ENCODE measurements around the gene SBF2.

SBF2 gene

GRCh38 chr11:9893474-9893873, 400.5 kb downstream of the SBF2 start:
- Histone ChIP-seq H3K4me3 (ENCODE audit: extremely low read depth, insufficient read depth, low read length, poor library complexity, severe bottlenecking) (no peak overlapping the region), H3K4me1 (ENCODE audit: control insufficient read depth, insufficient read depth, low read length, poor library complexity, severe bottlenecking) (no peaks in the 10 kb centered on the region), H3K27ac (ENCODE audit: low read depth, low read length, severe bottlenecking) (no peak overlapping the region), H3K36me3 (ENCODE audit: control insufficient read depth, insufficient read depth, low read length) (peaks cover 7% of the 10 kb centered on the region), H3K9me3 (ENCODE audit: control insufficient read depth, low read length) (peaks cover 4% of the 10 kb centered on the region)
- 25 to 83% methylated on average over 1 of the region's 2 CpGs for WGBS, 2 experiments (ENCODE audit: insufficient coverage in 2 of 2)

- Histone ChIP-seq H3K4me1 (ENCODE audit: control insufficient read depth, insufficient read depth, low read length, poor library complexity, severe bottlenecking) (no peaks in the 10 kb centered on the region), H3K4me3 (ENCODE audit: extremely low read depth, insufficient read depth, low read length, poor library complexity, severe bottlenecking) (no peak overlapping the region), H3K27ac (ENCODE audit: low read depth, low read length, severe bottlenecking) (no peak overlapping the region), H3K36me3 (ENCODE audit: control insufficient read depth, insufficient read depth, low read length) (no peaks in the 10 kb centered on the region), H3K9me3 (ENCODE audit: control insufficient read depth, low read length) (no peaks in the 10 kb centered on the region)
- WGBS, 2 experiments (ENCODE audit: insufficient coverage in 2 of 2): 86 to 100% methylated on average over 1 of the region's 1 CpG
Observed at GRCh38 chr11:9888938-9889337, 405.1 kb downstream of the SBF2 start.

GRCh38 chr11:9887472-9887871, 406.5 kb downstream of the SBF2 start:
- WGBS, 2 experiments (ENCODE audit: insufficient coverage in 2 of 2): no CpG with 5 or more reads among the region's 2 CpGs
- Histone ChIP-seq H3K4me3 (ENCODE audit: extremely low read depth, insufficient read depth, low read length, poor library complexity, severe bottlenecking) (no peak overlapping the region), H3K9me3 (ENCODE audit: control insufficient read depth, low read length) (no peaks in the 10 kb centered on the region), H3K36me3 (ENCODE audit: control insufficient read depth, insufficient read depth, low read length) (no peaks in the 10 kb centered on the region), H3K27ac (ENCODE audit: low read depth, low read length, severe bottlenecking) (no peak overlapping the region), H3K4me1 (ENCODE audit: control insufficient read depth, insufficient read depth, low read length, poor library complexity, severe bottlenecking) (no peaks in the 10 kb centered on the region)

- H3K36me3 ChIP-seq (ENCODE audit: control insufficient read depth, insufficient read depth, low read length): no peaks in the 10 kb centered on the region
- H3K4me1 ChIP-seq (ENCODE audit: control insufficient read depth, insufficient read depth, low read length, poor library complexity, severe bottlenecking): no peaks in the 10 kb centered on the region
- no peaks in the 10 kb centered on the region for H3K9me3 ChIP-seq (ENCODE audit: control insufficient read depth, low read length)
- H3K4me3 ChIP-seq (ENCODE audit: extremely low read depth, insufficient read depth, low read length, poor library complexity, severe bottlenecking): no peak overlapping the region
- no peak overlapping the region for H3K27ac ChIP-seq (ENCODE audit: low read depth, low read length, severe bottlenecking)
- no CpG with 5 or more reads among the region's 5 CpGs for WGBS, 2 experiments (ENCODE audit: insufficient coverage in 2 of 2)
Observed at GRCh38 chr11:9886595-9886994, 407.4 kb downstream of the SBF2 start.

GRCh38 chr11:9884601-9885000, 409.4 kb downstream of the SBF2 start:
- no peak overlapping the region for H3K27ac ChIP-seq (ENCODE audit: low read depth, low read length, severe bottlenecking)
- H3K4me1 ChIP-seq (ENCODE audit: control insufficient read depth, insufficient read depth, low read length, poor library complexity, severe bottlenecking): no peaks in the 10 kb centered on the region
- no peaks in the 10 kb centered on the region for H3K36me3 ChIP-seq (ENCODE audit: control insufficient read depth, insufficient read depth, low read length)
- 84 to 92% methylated on average over 1 to 2 of the region's 2 CpGs for WGBS, 2 experiments (ENCODE audit: insufficient coverage in 2 of 2)
- H3K9me3 ChIP-seq (ENCODE audit: control insufficient read depth, low read length): no peaks in the 10 kb centered on the region
- H3K4me3 ChIP-seq (ENCODE audit: extremely low read depth, insufficient read depth, low read length, poor library complexity, severe bottlenecking): no peak overlapping the region

- Histone ChIP-seq H3K27ac (ENCODE audit: low read depth, low read length, severe bottlenecking) (no peak overlapping the region), H3K9me3 (ENCODE audit: control insufficient read depth, low read length) (peaks cover 5% of the 10 kb centered on the region), H3K4me3 (ENCODE audit: extremely low read depth, insufficient read depth, low read length, poor library complexity, severe bottlenecking) (no peak overlapping the region), H3K4me1 (ENCODE audit: control insufficient read depth, insufficient read depth, low read length, poor library complexity, severe bottlenecking) (no peaks in the 10 kb centered on the region), H3K36me3 (ENCODE audit: control insufficient read depth, insufficient read depth, low read length) (no peaks in the 10 kb centered on the region)
- 100% methylated on average over 1 of the region's 2 CpGs for WGBS, 2 experiments (ENCODE audit: insufficient coverage in 2 of 2)
Observed at GRCh38 chr11:9880657-9881056, 413.4 kb downstream of the SBF2 start.

GRCh38 chr11:9878936-9879335, 415.1 kb downstream of the SBF2 start:
- H3K9me3 ChIP-seq (ENCODE audit: control insufficient read depth, low read length): peaks cover 5% of the 10 kb centered on the region

GRCh38 chr11:9876331-9876730, 417.7 kb downstream of the SBF2 start:
- Histone ChIP-seq H3K27ac (ENCODE audit: low read depth, low read length, severe bottlenecking) (no peak overlapping the region), H3K4me1 (ENCODE audit: control insufficient read depth, insufficient read depth, low read length, poor library complexity, severe bottlenecking) (no peaks in the 10 kb centered on the region), H3K9me3 (ENCODE audit: control insufficient read depth, low read length) (peaks cover 5% of the 10 kb centered on the region), H3K36me3 (ENCODE audit: control insufficient read depth, insufficient read depth, low read length) (no peaks in the 10 kb centered on the region), H3K4me3 (ENCODE audit: extremely low read depth, insufficient read depth, low read length, poor library complexity, severe bottlenecking) (no peak overlapping the region)
- 80 to 90% methylated on average over 2 of the region's 5 CpGs for WGBS, 2 experiments (ENCODE audit: insufficient coverage in 2 of 2)

More at GRCh38 chr11:9878936-9879335, 415.1 kb downstream of the SBF2 start:
- WGBS, 2 experiments (ENCODE audit: insufficient coverage in 2 of 2): 40% methylated on average over 1 of the region's 2 CpGs
- Histone ChIP-seq H3K4me1 (ENCODE audit: control insufficient read depth, insufficient read depth, low read length, poor library complexity, severe bottlenecking) (no peaks in the 10 kb centered on the region), H3K27ac (ENCODE audit: low read depth, low read length, severe bottlenecking) (no peak overlapping the region), H3K36me3 (ENCODE audit: control insufficient read depth, insufficient read depth, low read length) (no peaks in the 10 kb centered on the region), H3K4me3 (ENCODE audit: extremely low read depth, insufficient read depth, low read length, poor library complexity, severe bottlenecking) (no peak overlapping the region)

- 92 to 100% methylated on average over 3 to 5 of the region's 6 CpGs for WGBS, 2 experiments (ENCODE audit: insufficient coverage in 2 of 2)
- H3K36me3 ChIP-seq (ENCODE audit: control insufficient read depth, insufficient read depth, low read length): no peaks in the 10 kb centered on the region
- H3K4me1 ChIP-seq (ENCODE audit: control insufficient read depth, insufficient read depth, low read length, poor library complexity, severe bottlenecking): no peaks in the 10 kb centered on the region
- no peak overlapping the region for H3K4me3 ChIP-seq (ENCODE audit: extremely low read depth, insufficient read depth, low read length, poor library complexity, severe bottlenecking)
- H3K9me3 ChIP-seq (ENCODE audit: control insufficient read depth, low read length): peaks cover 5% of the 10 kb centered on the region
- no peak overlapping the region for H3K27ac ChIP-seq (ENCODE audit: low read depth, low read length, severe bottlenecking)
Observed at GRCh38 chr11:9875862-9876261, 418.2 kb downstream of the SBF2 start.

GRCh38 chr11:9875399-9875798, 418.6 kb downstream of the SBF2 start:
- no peak overlapping the region for H3K27ac ChIP-seq (ENCODE audit: low read depth, low read length, severe bottlenecking)

GRCh38 chr11:9874466-9874865, 419.6 kb downstream of the SBF2 start:
- H3K9me3 ChIP-seq (ENCODE audit: control insufficient read depth, low read length): peaks cover 9% of the 10 kb centered on the region
- no peaks in the 10 kb centered on the region for H3K4me1 ChIP-seq (ENCODE audit: control insufficient read depth, insufficient read depth, low read length, poor library complexity, severe bottlenecking)
- H3K27ac ChIP-seq (ENCODE audit: low read depth, low read length, severe bottlenecking): no peak overlapping the region
- H3K4me3 ChIP-seq (ENCODE audit: extremely low read depth, insufficient read depth, low read length, poor library complexity, severe bottlenecking): no peak overlapping the region
- no peaks in the 10 kb centered on the region for H3K36me3 ChIP-seq (ENCODE audit: control insufficient read depth, insufficient read depth, low read length)

More at GRCh38 chr11:9875399-9875798, 418.6 kb downstream of the SBF2 start:
- WGBS, 2 experiments (ENCODE audit: insufficient coverage in 2 of 2): 67 to 100% methylated on average over 1 of the region's 1 CpG
- no peaks in the 10 kb centered on the region for H3K4me1 ChIP-seq (ENCODE audit: control insufficient read depth, insufficient read depth, low read length, poor library complexity, severe bottlenecking)
- H3K9me3 ChIP-seq (ENCODE audit: control insufficient read depth, low read length): peaks cover 7% of the 10 kb centered on the region
- H3K36me3 ChIP-seq (ENCODE audit: control insufficient read depth, insufficient read depth, low read length): no peaks in the 10 kb centered on the region
- H3K4me3 ChIP-seq (ENCODE audit: extremely low read depth, insufficient read depth, low read length, poor library complexity, severe bottlenecking): no peak overlapping the region

Measured in mesodermal cell (in vitro differentiated cells).